Stomach smooth muscle (tissue), 2 donors: ENCODE data around the gene OPTN.
"Not testable (repeated sequence)": the region's sequence is repeated elsewhere in the genome, so short reads cannot be mapped to it uniquely, and the experiment has no call there.

Source experiments
- H3K27ac ChIP-seq: one replicate; pipeline ENCODE4 v1.7.0; 2013; ENCODE audit warnings: mild to moderate bottlenecking, low read length, inconsistent platforms
- H3K27me3 ChIP-seq, 2 donors: one replicate each; pipeline ENCODE4 v1.7.0; 2013; ENCODE audit warnings: low read length in 2 of 2; ENCODE audit not compliant: insufficient read depth in 2 of 2, control insufficient read depth in 1 of 2
- H3K36me3 ChIP-seq, 2 donors: one replicate each; pipeline ENCODE4 v1.7.0; 2013; ENCODE audit warnings: low read length in 2 of 2; ENCODE audit not compliant: control insufficient read depth in 2 of 2, insufficient read depth in 2 of 2
- H3K4me1 ChIP-seq: one replicate; pipeline ENCODE4 v1.7.0; 2013; ENCODE audit warnings: low read length; ENCODE audit not compliant: control insufficient read depth, insufficient read depth
- H3K4me3 ChIP-seq, 2 donors: one replicate each; pipeline ENCODE4 v1.7.0; 2013; ENCODE audit warnings: low read length in 2 of 2
- H3K9ac ChIP-seq, 2 donors: one replicate each; pipeline ENCODE4 v1.7.0; 2013; ENCODE audit warnings: low read length in 2 of 2, mild to moderate bottlenecking in 1 of 2
- H3K9me3 ChIP-seq, 2 donors: one replicate each; pipeline ENCODE4 v1.7.0; 2013; ENCODE audit warnings: low read length in 2 of 2; ENCODE audit not compliant: control insufficient read depth in 2 of 2
- donor health status: healthy.
- donor health status: Pancreatic carcinoma.

OPTN gene

GRCh38 chr10:13155860-13156259 is 55.9 kb downstream of the OPTN start:
- not testable (repeated sequence) for H3K4me3 ChIP-seq, H3K9ac ChIP-seq, H3K27me3 ChIP-seq, H3K4me1 ChIP-seq, H3K9me3 ChIP-seq, H3K36me3 ChIP-seq, H3K27ac ChIP-seq

- Histone ChIP-seq H3K36me3 (no peaks in the 10 kb centered on the region), H3K9ac (no peak overlapping the region), H3K4me3 (peak overlapping the region in 1 of 2 donors; percentile 47), H3K27ac (no peak overlapping the region), H3K9me3 (no peaks in the 10 kb centered on the region), H3K4me1 (peaks cover 12% of the 10 kb centered on the region), H3K27me3 (no peaks in the 10 kb centered on the region)
These were observed 58.4 kb downstream of the OPTN start for GRCh38 chr10:13158401-13158800.

DNA sequence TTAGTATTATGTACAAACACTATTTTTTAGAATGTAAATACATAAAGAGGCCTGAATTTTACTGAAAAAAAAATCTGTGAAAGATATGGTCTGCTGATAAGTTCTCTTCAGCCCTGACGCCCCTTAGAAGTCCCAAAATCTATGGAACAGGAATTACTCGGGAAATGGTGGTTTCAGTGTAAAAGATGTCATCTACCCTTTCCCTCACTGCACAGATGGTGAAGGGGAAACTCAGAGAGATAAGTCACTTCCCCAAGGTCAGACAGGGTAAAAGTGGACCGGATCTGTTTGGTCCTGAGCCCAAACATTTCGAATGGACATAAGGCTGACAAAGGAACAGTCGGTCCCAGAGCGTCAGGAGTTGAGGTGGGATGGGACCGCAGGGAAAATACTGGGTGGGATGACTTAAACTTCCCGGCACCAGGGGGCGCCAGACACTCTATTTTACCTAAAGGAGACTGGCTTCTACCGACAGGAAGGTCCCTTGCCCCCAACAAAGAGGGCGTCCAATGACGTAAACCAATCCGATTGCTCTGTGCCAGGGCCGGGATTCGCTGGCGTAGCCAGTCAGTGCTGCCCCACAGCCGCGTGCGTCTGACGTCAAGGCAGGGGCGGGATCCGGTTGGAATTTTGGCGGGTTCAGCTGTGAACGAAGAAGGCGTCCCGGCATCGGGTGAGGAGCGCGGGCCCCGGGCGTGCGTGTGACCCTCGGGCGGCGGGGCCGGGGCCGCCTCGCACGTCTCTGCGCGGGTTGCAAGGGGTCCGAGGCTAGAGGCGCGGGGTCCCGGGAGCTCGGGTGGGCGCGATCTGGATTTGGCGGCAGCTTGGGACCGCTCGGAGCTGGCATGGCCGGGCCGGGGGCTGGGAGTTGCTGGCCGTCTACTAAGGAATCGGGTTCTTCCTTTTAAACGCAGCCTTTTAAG is 61.2 kb downstream of the OPTN start, which contains the start of gene MCM10:
TSS of gene MCM10 (plus strand) at position 625 of the 923 bp plus-strand sequence. CDS start 2,645 bp downstream, outside the sequence.
- Histone ChIP-seq H3K4me1 (peaks cover 12% of the 10 kb centered on the region), H3K27ac (no peak within 1 kb of the TSS)

GRCh38 chr10:13161857-13162271 is 61.9 kb downstream of the OPTN start:
- Histone ChIP-seq H3K9ac (no peak overlapping the region), H3K27me3 (no peaks in the 10 kb centered on the region), H3K27ac (no peak overlapping the region), H3K36me3 (no peaks in the 10 kb centered on the region), H3K4me3 (peak overlapping the region; percentile 14 to 72), H3K9me3 (no peaks in the 10 kb centered on the region), H3K4me1 (peaks cover 12% of the 10 kb centered on the region)

More for the DNA sequence above, 61.2 kb downstream of the OPTN start, which contains the start of gene MCM10:
- Histone ChIP-seq H3K9me3 (no peaks in the 10 kb centered on the region), H3K27me3 (no peaks in the 10 kb centered on the region), H3K36me3 (no peaks in the 10 kb centered on the region), H3K9ac (peak within 1 kb of the TSS; percentile 36 to 69), H3K4me3 (peak within 1 kb of the TSS; percentile 60 to 72)

DNA sequence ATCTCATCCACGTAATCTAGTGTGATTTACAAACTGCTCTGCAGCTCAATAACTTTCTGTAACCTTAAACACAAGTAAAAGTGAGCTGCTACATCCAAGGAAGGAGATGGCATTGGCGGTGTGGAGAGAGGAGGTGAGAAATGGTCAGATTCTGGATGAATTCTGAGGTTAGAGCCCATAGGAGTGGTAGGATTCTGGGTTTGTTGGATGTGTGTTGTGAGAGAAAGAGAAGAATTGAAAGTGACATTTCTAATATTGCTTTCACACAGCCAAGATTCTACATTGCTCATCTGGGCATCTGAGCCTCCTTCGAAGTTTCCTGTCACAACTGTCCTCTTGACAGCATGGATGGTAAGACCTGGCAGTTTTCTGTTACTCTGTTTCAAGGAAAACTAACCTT is 63.9 kb downstream of the OPTN start:
- Histone ChIP-seq H3K4me3 (no peak overlapping the region), H3K9me3 (no peaks in the 10 kb centered on the region), H3K4me1 (peaks cover 12% of the 10 kb centered on the region), H3K27me3 (no peaks in the 10 kb centered on the region), H3K9ac (no peak overlapping the region), H3K27ac (no peak overlapping the region), H3K36me3 (no peaks in the 10 kb centered on the region)

- Histone ChIP-seq H3K4me1 (peaks cover 12% of the 10 kb centered on the region), H3K9me3 (no peaks in the 10 kb centered on the region), H3K27me3 (no peaks in the 10 kb centered on the region), H3K9ac (no peak overlapping the region), H3K4me3 (no peak overlapping the region), H3K27ac (no peak overlapping the region), H3K36me3 (no peaks in the 10 kb centered on the region)
These were observed 65.2 kb downstream of the OPTN start for GRCh38 chr10:13165177-13165576.

DNA sequence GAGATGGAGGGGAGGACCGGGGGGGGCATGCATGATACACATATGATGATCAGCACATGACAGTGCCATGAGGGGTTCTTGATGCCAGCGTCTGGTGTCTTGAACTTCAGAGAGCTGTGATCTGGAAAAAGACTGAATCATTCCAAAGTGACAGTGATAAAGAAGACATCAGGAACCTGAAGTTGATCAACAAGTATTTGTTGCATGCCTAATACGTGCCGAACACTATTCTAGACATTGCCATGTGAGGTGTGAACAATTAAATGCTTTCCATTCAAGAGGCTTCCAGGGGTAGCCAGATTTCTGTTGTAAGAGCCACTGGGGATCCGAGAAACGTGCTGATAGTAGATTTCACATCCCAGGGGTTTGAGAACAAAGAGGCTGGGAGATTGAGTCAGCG is 67.6 kb downstream of the OPTN start:
- no peaks in the 10 kb centered on the region for H3K4me1 ChIP-seq
- H3K9me3 ChIP-seq = no peaks in the 10 kb centered on the region
- no peak overlapping the region for H3K9ac ChIP-seq
- no peaks in the 10 kb centered on the region for H3K27me3 ChIP-seq
- H3K36me3 ChIP-seq = no peaks in the 10 kb centered on the region
- H3K4me3 ChIP-seq = no peak overlapping the region
- no peak overlapping the region for H3K27ac ChIP-seq

GRCh38 chr10:13168781-13169180 is 68.8 kb downstream of the OPTN start:
- Histone ChIP-seq H3K27ac (no peak overlapping the region), H3K9me3 (no peaks in the 10 kb centered on the region), H3K36me3 (no peaks in the 10 kb centered on the region), H3K27me3 (no peaks in the 10 kb centered on the region), H3K4me3 (no peak overlapping the region), H3K9ac (no peak overlapping the region), H3K4me1 (no peaks in the 10 kb centered on the region)

- Histone ChIP-seq H3K36me3 (no peaks in the 10 kb centered on the region), H3K4me3 (no peak overlapping the region), H3K27me3 (no peaks in the 10 kb centered on the region), H3K9me3 (no peaks in the 10 kb centered on the region), H3K4me1 (no peaks in the 10 kb centered on the region), H3K9ac (no peak overlapping the region), H3K27ac (no peak overlapping the region)
These were observed 73.7 kb downstream of the OPTN start for GRCh38 chr10:13173616-13174015.

DNA sequence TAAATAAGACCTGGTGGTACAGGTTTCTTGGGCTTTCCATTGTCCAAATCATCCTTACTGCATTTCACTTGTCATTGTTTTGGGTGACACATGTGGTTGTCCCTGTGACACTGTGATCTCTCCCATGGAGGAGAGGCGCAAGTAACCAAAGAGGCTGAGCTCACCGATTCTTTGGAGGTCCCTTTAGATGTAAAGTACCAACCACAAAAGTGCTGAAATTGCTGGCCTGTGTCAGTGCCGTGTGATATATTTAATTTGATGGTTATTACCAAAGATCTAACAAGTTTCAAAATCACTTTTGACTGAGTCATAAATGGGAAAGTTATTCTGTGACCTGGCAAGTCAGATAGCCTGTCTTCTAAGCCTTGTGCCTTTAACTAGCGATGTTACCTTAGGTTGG is 80.8 kb downstream of the OPTN start:
- no peaks in the 10 kb centered on the region for H3K36me3 ChIP-seq
- H3K4me3 ChIP-seq = no peak overlapping the region
- no peaks in the 10 kb centered on the region for H3K27me3 ChIP-seq
- no peak overlapping the region for H3K9ac ChIP-seq
- no peak overlapping the region for H3K27ac ChIP-seq
- H3K4me1 ChIP-seq = peaks cover 5% of the 10 kb centered on the region
- no peaks in the 10 kb centered on the region for H3K9me3 ChIP-seq

GRCh38 chr10:13182424-13182823 is 82.5 kb downstream of the OPTN start:
- Histone ChIP-seq H3K27me3 (no peaks in the 10 kb centered on the region), H3K27ac (no peak overlapping the region), H3K9ac (no peak overlapping the region), H3K9me3 (no peaks in the 10 kb centered on the region), H3K4me1 (peaks cover 5% of the 10 kb centered on the region), H3K4me3 (no peak overlapping the region), H3K36me3 (no peaks in the 10 kb centered on the region)
